Tibial nerve (tissue), 4 donors: ENCODE data around the gene NDUFS7. TPM values are rescaled to one million over a fixed set of nuclear protein-coding genes. Genes with fewer than 3 reads are reported as not detected.

Experiments
- DNase-seq, 2 donors: peaks; one replicate each; pipeline ENCODE4 v3.0.0-alpha.2; 2019; ENCODE audit warnings: low spot score in 2 of 2
- H3K27ac ChIP-seq, 4 donors: fragments of 200-600 bp; sonication (generic) in 3 of 4; one replicate each; pipeline ENCODE4 v1.5.1; 2017 to 2019; ENCODE audit warnings: mild to moderate bottlenecking in 1 of 4
- H3K27me3 ChIP-seq, 2 donors: fragments of 200-600 bp; sonication (generic) in 1 of 2; one replicate each; pipeline versions ENCODE4 v1.5.1 to v1.6.0; 2017 to 2019
- H3K36me3 ChIP-seq, 3 donors: fragments of 200-600 bp; sonication (generic); one replicate each; pipeline ENCODE4 v1.5.1; 2018 to 2019
- H3K4me1 ChIP-seq, 4 donors: fragments of 200-600 bp; sonication (generic) in 3 of 4; one replicate each; pipeline ENCODE4 v1.5.1; 2017 to 2019
- H3K4me3 ChIP-seq, 4 donors: fragments of 200-600 bp; sonication (generic) in 3 of 4; one replicate each; pipeline ENCODE4 v1.5.1; 2017 to 2019; ENCODE audit warnings: mild to moderate bottlenecking in 1 of 4, moderate library complexity in 1 of 4
- H3K9me3 ChIP-seq, 4 donors: fragments of 200-600 bp; sonication (generic) in 3 of 4; one replicate each; pipeline ENCODE4 v1.5.1; 2017 to 2019
- EP300 ChIP-seq, 2 donors: sonication (generic); formaldehyde crosslinking; IDR thresholded peaks; one replicate each; pipeline ENCODE4 v1.6.1; 2017; ENCODE audit warnings: antibody characterized with exemption in 2 of 2, mild to moderate bottlenecking in 1 of 2
- POLR2A ChIP-seq, 2 donors: fragments of 450-650 bp; IDR thresholded peaks; one replicate each; pipeline ENCODE4 v1.6.1; 2017; ENCODE audit warnings: antibody characterized with exemption in 2 of 2, mild to moderate bottlenecking in 2 of 2, moderate library complexity in 2 of 2
- WGBS, 2 donors: methylation state at CpG; one replicate each; pipeline ENCODE4 v1.1.5; 2018; 5-methylcytosine and 5-hydroxymethylcytosine counted together
- total RNA-seq, 4 donors: library from RNA; depleted of rRNA; stranded (reverse); fragments of >200 nt; gene quantifications; one replicate each; pipeline ENCODE4 v1.1.0, GENCODE V29; 2016
- TF ChIP-seq, protein P1 (sequence below), 5 experiments: fragments of 200-600 bp in 3 of 5; fragments of 450-650 bp in 2 of 5; sonication (generic) in 3 of 5; IDR thresholded peaks; one replicate each; pipeline ENCODE4 v1.5.1; 2016 to 2019; ENCODE audit warnings: antibody characterized with exemption in 5 of 5, mild to moderate bottlenecking in 3 of 5, moderate library complexity in 2 of 5

Gene NDUFS7
- total RNA-seq: 100 to 1,000 TPM; 146 to 162 (median 151) TPM

DNA sequence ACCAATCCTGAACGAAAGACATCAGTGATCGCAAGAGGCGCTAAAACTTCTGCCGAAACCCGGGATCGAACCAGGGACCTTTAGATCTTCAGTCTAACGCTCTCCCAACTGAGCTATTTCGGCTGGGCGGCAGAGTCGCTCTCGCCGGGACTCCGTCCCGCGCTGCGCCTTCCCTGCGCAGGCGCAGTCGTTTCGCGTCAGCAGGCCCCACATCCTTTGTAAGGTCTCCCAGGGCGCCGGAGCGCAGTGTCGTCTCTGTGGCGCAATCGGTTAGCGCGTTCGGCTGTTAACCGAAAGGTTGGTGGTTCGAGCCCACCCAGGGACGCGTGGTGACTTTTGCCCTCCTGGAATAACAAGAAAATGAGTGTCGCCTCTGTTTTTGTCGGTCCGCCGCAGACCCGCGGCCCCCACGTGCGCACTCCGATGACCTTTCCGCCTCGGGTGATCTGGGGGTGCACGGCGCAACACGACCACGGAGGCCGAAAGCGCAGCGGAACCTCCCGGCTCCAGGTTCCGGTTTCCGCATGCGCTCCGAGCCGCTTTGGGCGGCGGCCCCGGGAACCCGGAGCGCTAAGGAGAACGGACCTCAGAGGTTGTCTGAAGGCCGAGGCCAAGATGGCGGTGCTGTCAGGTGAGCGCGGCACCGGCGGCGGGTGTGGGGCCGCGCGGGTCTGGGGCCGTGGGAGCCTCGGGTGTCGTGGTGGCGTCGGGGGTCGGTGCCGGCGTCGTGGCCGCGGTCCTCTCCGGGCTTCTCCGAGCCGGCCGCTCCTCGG lies at the start of gene NDUFS7:
NDUFS7 (plus strand) TSS at position 596 of the 773 bp plus-strand sequence; CDS start at position 616, 20 bp downstream.
- WGBS, 2 donors: 1% methylated on average over 41 to 77 of the region's 90 CpGs

DNA sequence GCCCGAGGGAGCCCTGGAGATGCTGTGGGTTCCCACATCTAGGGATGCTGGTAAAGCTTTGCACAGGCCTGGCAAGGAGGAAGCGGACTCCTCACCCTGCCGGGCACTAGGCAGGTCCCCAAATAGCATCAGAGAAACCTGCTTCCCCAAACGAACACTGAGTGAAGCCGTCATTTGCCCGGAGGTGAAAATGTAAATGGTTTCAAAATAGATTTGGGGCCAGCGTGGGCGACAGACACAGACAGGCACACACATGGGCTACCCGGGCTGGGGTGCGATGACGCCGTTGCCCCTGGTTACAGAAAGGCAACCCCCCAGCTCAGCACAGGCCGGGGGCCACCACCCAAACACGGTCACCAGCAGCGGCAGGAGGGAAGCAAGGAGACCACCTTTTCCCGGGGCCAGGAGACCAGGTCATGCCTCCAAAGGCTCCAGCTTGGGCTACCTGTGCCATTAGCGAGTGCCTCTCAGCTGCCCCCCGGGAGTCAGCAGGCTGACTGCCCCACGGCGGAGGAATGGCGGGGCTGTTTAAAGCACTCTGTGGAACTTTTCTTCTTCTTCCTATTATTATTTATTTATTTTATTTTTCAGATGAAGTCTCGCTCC lies 47.5 kb upstream of the NDUFS7 start:
- Histone ChIP-seq H3K9me3 (no peaks in the 10 kb centered on the region), H3K4me1 (no peaks in the 10 kb centered on the region), H3K27me3 (peaks cover 0 to 15% of the 10 kb centered on the region in 2 donors), H3K27ac (no peak overlapping the region), H3K36me3 (no peaks in the 10 kb centered on the region), H3K4me3 (no peak overlapping the region)
- TF ChIP-seq POLR2A (IDR thresholded peaks at IDR 0.05): no peak
- no peak for DNase-seq
- 85 to 87% methylated on average over 21 to 22 of the region's 22 CpGs for WGBS, 2 donors

More for the DNA sequence above, at the start of gene NDUFS7:
- peak within 1 kb of the TSS; percentile 81 to 94 (median 90) for H3K27ac ChIP-seq
- peak within 1 kb of the TSS; percentile 72 to 98 (median 92) for H3K4me3 ChIP-seq
- peak; percentile 82 to 93 for DNase-seq
- no peaks in the 10 kb centered on the region for H3K9me3 ChIP-seq
- TF ChIP-seq POLR2A (IDR thresholded peaks at IDR 0.05) (peak; percentile 39 to 43), EP300 (IDR thresholded peaks at IDR 0.05) (peak; percentile 93 to 96)
- TF ChIP-seq, protein P1, sequence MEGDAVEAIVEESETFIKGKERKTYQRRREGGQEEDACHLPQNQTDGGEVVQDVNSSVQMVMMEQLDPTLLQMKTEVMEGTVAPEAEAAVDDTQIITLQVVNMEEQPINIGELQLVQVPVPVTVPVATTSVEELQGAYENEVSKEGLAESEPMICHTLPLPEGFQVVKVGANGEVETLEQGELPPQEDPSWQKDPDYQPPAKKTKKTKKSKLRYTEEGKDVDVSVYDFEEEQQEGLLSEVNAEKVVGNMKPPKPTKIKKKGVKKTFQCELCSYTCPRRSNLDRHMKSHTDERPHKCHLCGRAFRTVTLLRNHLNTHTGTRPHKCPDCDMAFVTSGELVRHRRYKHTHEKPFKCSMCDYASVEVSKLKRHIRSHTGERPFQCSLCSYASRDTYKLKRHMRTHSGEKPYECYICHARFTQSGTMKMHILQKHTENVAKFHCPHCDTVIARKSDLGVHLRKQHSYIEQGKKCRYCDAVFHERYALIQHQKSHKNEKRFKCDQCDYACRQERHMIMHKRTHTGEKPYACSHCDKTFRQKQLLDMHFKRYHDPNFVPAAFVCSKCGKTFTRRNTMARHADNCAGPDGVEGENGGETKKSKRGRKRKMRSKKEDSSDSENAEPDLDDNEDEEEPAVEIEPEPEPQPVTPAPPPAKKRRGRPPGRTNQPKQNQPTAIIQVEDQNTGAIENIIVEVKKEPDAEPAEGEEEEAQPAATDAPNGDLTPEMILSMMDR (IDR thresholded peaks at IDR 0.05): peak in 2 of 5 experiments; percentile 80 to 83
- H3K36me3 ChIP-seq: peaks cover 0 to 26% (median 3%) of the 10 kb centered on the region in 3 donors
- no peaks in the 10 kb centered on the region for H3K27me3 ChIP-seq
- H3K4me1 ChIP-seq: peaks cover 0 to 41% (median 17%) of the 10 kb centered on the region in 4 donors

DNA sequence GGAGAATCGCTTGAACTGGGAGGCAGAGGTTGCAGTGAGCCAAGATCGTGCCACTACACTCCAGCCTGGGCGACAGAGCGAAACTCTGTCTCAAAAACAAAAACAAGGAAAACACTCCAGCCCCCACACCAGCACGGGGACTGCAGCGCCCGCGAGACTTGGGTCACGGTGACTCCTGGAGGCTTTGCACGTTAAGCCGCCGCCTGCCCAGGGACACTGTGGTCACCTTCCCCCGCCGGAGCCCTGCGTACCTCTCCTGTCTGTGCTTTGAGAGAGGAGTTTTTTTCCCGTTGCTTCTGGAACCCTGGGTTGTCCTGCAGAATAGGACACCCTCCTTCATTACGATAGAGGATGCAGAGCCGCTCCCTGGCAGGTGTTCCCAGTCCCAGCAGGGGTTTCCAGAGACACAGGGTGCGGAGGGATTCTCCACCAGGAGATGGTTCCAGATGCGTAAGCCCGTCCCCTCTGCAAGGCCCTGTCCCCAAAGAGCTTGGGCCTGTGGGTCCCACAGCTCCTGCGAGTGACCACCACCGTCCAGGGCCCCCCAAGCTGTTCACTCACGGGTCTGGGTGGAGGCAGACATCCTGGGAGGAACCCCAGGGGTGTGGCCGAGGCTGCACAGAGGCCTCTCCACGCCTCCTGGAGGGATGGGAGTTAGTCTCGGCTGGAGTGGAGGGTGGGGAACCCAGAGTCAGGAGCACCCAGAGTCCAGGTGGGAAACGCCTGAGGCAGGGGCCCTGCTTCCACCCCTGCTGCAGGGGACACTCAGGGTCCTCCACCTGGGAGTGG lies 42.8 kb upstream of the NDUFS7 start:
- H3K27ac ChIP-seq: no peak overlapping the region
- H3K4me3 ChIP-seq: no peak overlapping the region
- H3K9me3 ChIP-seq: no peaks in the 10 kb centered on the region
- H3K36me3 ChIP-seq: no peaks in the 10 kb centered on the region
- TF ChIP-seq POLR2A (IDR thresholded peaks at IDR 0.05) (no peak), EP300 (IDR thresholded peaks at IDR 0.05) (no peak)
- TF ChIP-seq, protein P1 (IDR thresholded peaks at IDR 0.05): no peak
- no peak for DNase-seq
- no peaks in the 10 kb centered on the region for H3K4me1 ChIP-seq
- 78 to 82% methylated on average over 22 to 28 of the region's 28 CpGs for WGBS, 2 donors
- no peaks in the 10 kb centered on the region for H3K27me3 ChIP-seq

DNA sequence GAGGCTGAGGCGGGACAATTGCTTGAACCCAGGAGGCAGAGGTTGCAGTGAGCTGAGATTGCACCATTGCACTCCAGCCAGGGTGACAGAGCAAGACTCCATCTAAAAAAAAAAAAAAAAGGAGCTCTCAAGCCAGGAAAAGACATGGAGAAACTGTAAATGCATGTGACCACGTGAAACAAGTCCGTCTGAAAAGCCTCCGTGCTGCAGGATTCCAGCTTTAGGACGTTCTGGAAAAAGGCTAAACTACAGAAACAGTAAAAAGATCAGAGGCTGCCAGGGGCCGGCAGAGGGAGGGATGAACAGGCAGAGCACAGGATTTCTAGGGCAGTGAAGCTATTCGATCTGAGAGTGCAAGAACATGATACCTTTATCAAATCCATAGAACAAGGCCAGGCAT lies 40.7 kb upstream of the NDUFS7 start:
- Histone ChIP-seq H3K9me3 (no peaks in the 10 kb centered on the region), H3K27me3 (no peaks in the 10 kb centered on the region), H3K4me3 (no peak overlapping the region), H3K36me3 (no peaks in the 10 kb centered on the region), H3K27ac (no peak overlapping the region), H3K4me1 (no peaks in the 10 kb centered on the region)
- DNase-seq: no peak
- WGBS, 2 donors: 36 to 50% methylated on average over 7 of the region's 7 CpGs
- TF ChIP-seq EP300 (IDR thresholded peaks at IDR 0.05): no peak
- TF ChIP-seq, protein P1 (IDR thresholded peaks at IDR 0.05): no peak
- no peak for TF ChIP-seq POLR2A (IDR thresholded peaks at IDR 0.05)

DNA sequence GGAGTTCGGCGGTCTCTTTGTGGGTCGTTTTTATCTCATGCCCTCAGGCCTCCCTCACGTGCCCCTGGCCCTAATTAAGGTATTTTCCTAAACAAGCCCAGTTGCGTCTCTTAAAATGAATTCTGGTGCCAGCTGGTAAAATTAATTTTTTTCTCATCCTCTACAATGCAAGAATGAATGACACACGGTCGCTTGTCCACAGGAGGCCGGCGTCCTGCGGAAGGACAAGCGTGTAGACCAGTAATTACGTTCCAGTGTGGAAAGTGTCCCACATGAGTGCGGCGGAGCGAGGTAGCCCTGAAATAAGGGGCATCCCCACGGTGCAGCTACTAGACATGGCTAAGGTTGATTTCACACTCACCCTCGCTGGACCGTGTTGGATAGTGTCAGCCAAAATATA lies 34.5 kb upstream of the NDUFS7 start:
- Histone ChIP-seq H3K4me1 (peaks cover 0 to 9% (median 0%) of the 10 kb centered on the region in 4 donors), H3K9me3 (no peaks in the 10 kb centered on the region), H3K4me3 (no peak overlapping the region), H3K27me3 (no peaks in the 10 kb centered on the region), H3K36me3 (no peaks in the 10 kb centered on the region), H3K27ac (no peak overlapping the region)
- TF ChIP-seq, protein P1 (IDR thresholded peaks at IDR 0.05): no peak
- TF ChIP-seq EP300 (IDR thresholded peaks at IDR 0.05) (no peak), POLR2A (IDR thresholded peaks at IDR 0.05) (no peak)
- 82 to 85% methylated on average over 18 of the region's 18 CpGs for WGBS, 2 donors
- DNase-seq: no peak
